HG03175 (cell line): Measurements from ENCODE around the gene GALNT12.

Source experiments
- ATAC-seq: cut with Tn5 transposase; IDR thresholded peaks from one replicate; pipeline ENCODE4 v1.9.1; 2021; ENCODE audit warnings: mild to moderate bottlenecking, moderate library complexity; ENCODE audit not compliant: unreplicated experiment

The GALNT12 gene

GRCh38 chr9:98855592-98855991, 48.1 kb downstream of the GALNT12 start:
- no peak for ATAC-seq

DNA sequence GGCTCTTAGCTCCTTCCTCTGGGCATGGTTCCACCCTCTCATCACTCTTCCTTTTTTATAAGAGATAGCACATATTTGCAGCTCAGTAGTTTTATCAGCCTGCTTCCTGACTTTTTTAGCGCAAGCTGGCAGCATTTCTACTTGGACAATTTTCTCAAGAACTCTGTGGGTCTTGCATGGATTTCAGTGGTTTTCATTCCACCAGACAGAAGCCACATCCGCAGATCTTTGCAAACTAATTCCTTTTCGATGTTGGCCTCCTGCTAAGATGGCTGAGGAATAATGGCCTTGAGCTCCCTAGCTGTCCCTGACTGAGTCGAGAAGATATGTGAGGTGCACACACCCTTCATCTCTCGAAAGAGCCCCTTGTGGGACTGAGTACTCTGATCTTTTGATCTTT, 49.5 kb downstream of the GALNT12 start:
- no peak for ATAC-seq

DNA sequence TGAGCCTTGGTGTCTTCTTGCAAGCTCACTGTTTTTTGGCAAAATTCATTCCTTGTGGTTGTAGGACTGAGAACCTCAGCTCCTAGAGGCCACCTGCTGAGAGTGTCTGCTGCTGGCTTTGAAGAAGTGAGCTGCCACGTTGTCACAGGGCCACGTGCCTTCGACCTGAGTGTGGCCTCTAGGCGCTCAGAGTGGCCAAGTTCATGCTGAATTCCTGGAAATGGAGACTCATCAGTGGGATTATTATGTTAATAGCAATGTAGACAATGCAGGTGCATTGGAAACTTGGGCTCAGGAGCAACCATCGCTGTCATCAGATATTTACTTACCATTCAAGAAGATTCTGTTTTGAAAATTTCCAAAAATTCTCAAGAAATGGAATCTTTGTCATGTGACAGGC, 52.5 kb downstream of the GALNT12 start:
- ATAC-seq = no peak

DNA sequence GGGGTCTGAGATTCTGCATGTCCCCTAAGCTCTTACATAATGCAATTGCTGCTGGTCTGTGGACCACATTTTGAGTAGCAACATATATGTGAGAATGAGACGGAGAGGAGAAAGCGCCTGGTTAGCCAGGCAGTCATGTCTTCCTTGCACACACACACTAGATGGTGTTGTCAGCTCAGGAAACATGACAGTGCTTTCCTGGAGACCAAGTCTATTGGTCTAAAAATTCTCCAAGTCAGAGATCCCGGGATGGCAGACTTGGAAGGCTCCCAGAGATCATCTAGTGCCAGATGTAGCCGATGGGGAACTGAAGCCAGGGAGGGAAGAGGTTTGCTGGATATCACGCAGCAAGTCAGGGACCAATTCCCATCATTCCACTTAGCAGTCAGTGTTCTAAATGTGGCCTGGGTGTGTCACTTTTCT, 53.4 kb downstream of the GALNT12 start:
- ATAC-seq = no peak

DNA sequence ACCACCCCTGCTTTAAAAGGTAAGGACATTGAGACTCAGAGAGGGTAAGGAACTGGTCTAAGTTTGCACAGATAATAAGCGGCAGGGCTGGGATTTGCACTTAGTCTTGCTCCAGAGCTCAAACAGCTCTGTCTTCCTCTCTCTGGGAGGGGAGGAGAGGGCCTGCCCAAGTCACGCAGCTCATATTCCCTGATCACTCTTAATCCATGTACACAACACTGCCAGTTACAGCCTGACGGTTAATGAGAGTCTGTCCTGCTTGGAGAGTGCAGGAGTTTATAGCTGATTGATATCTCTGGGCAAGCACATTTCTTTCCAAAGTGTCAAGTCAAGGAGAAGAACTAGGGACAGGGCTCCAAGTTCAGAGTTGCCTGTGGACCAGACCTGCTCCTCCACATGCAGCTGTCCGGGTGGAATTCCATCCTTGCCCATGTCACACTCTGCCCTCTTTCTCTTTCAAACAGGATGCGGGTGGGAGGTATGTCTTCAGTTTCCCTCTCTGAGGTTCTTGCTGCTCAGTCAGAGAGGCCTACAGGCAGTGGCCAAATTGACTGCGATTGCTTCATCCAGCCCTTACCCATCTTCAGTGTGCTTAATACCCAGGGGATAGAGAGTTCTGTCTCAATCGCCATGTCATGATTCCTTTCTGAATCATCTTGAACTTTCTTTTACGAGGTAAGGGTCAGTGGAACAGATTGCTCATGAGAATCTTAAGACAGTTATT, 54.5 kb downstream of the GALNT12 start:
- no peak for ATAC-seq

- no peak for ATAC-seq
These were observed 55.5 kb downstream of the GALNT12 start for GRCh38 chr9:98862936-98863335.

GRCh38 chr9:98864281-98865174, 57.1 kb downstream of the GALNT12 start:
- ATAC-seq = no peak

GRCh38 chr9:98865284-98865875, 57.9 kb downstream of the GALNT12 start:
- ATAC-seq = no peak

DNA sequence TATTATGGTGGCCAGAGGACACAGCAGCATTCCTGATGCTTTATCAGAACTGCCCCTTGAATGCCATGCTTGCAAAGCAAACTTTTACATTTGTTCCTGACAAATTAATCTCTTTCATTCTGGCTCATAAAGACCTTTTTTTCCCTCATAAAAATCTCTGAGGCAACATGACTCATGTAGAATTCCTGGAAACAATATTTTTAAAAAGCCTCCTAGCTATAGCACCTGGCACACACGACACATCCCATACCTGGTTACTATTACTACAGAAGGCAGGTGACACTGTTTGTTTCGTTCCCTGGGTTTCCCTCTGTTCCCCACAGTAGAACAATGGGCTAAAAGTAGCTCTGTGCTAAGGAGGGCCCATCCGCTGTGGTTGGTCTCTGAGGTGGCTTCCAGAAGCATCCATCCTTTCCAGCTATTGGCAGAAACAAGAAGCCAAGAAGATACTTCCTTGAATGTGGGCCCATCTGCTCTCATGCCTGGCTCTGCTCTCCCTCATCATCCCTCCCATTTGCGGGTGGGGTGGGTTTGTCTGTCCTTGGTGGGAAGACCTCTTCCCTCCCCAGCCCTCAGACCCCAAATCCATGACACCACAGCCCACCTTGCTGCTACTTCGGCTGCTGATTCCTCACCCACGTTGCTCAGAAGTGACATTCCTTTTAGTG, 59.1 kb downstream of the GALNT12 start:
- ATAC-seq = no peak

GRCh38 chr9:98867103-98867428, 59.6 kb downstream of the GALNT12 start:
- no peak for ATAC-seq

DNA sequence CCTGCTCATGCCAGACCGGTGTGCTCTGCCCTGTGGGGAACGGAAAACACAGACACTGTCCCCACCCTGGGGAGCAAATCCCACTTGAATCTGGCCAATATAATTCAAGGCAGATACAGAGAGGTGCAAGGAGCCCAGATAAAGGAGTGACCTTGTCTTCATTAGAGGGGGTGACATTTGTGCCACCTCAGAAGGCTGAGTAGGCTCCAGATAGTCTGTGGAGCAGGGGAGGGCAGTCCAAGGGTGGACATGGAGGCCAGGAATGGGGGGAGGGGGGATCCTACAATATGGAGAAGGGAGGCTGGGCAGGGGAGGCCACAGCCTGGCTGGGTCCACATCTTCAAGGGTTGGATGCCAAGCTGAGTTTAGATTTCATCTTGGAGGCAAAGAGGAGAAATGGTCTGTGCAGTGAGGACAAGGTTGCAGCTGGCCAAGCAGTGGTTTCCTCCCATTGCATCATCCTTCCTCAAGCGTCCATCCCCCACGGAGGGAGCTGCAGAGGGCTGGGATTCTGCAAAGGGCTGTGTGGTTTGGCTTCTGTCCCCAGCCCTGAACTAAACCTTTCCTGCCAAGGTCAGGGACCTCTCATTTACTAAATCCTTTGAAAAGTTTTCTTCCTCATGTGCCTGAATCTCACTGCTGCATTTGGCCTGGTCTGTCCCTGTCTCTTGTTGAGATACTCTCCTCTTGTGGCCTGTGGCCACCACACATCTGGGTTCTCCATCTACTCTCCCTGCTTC, 60.1 kb downstream of the GALNT12 start:
- no peak for ATAC-seq

DNA sequence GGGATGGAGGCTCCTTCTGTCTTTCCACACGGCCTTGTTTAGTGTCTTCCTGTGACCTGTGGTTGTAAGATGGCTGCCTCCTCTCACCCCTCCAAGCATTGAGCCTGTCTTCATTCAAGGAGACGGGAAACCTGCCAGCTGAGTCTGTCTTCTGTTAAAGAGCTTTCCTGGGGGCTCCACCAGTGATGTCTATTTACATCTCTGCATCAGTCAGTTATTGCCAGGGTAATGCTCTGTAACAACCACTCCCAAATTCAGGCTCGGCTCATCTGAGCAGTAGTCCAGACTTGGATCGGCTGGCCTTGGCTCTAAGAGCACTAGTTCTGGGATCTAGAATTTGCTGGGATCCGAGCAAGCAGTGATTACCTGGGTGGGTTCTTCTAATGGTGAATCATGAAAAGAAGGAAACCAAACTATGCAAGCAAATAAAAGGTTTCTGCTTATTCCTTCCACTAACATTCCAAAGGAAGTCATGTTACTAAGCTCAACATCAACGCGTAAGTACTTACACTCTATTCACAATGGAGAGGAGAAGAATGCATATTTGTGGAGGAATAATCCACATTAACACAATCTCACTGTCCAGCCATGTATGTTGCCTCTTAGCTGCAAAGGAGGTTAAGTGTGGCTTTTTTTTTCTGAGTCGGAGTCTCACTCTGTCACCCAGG, 61.7 kb downstream of the GALNT12 start:
- ATAC-seq = no peak

GRCh38 chr9:98869866-98870265, 62.4 kb downstream of the GALNT12 start:
- no peak for ATAC-seq

- ATAC-seq = no peak
These were observed 63.5 kb downstream of the GALNT12 start for GRCh38 chr9:98870782-98871557.

GRCh38 chr9:98871558-98872065, 64.1 kb downstream of the GALNT12 start:
- ATAC-seq = no peak

GRCh38 chr9:98873526-98873925, 66.1 kb downstream of the GALNT12 start:
- no peak for ATAC-seq

DNA sequence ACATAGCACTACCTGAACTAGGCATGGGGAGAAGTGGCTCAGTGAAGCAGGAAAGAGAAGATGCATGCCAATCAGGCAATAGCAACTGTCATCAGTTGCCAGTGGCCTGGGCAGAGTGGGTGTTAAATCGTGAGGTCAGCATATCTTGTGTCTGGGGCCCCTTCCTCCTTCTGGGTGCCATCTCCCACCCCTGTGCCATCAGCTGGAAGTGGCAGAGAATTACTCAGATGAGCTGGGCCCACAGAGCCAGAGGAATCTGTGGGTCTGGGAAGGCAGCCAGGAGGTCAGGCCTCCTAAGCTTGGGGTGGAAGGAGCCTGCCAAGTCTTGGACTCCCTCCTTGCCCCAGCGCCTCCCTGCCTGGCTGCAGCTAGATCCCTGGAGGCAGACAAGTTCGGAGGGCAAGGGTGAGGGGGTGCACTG, 66.5 kb downstream of the GALNT12 start:
- no peak for ATAC-seq

DNA sequence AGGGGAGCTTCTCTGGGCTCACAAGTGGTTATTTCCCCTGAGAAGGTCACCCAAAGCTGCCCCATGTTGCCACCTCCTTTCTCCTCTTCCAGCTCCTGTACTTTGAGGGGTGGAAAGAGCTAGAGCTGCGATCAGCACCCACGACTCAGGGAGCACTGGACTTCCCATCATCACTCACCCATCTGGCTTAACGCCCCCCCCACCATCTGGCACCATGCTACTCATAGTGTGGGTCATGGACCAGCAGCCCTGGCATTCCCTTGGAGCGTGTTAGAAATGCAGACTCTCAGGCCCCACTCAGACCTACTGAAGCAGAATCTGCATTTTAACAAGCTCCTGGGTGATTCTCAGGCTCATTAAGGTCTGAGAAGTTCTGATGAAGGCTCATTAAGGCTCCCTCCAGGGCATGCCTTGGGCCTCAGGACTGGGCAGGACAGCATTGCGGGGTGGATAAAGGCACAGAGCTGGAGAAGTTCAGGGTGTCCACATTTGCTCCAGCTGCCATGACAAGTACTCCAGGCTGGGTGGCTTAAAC, 67.3 kb downstream of the GALNT12 start:
- no peak for ATAC-seq

DNA sequence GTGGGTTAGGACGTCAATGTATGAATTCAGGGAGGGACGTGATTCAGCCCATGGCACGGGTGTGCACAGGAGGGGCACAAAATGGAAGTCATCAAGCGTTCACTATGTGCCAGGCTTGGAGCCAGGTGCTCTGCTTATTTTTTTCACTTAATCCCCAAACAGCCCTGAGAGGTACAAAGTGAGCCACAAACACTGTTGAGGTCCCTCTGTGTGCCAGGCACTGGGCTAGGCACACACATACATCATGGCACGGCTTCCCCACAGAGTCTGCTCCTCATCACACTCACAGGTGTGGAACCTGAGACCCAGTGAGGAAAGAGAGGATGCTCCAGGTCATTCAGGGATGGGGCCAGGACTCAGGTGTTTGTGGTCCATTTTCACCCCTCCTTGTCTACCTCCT, 68.1 kb downstream of the GALNT12 start:
- no peak for ATAC-seq
